Measurements from ENCODE around the gene SLC16A5. TPM values are rescaled to one million over a fixed set of nuclear protein-coding genes. Genes with fewer than 3 reads are reported as not detected.
"Not testable (repeated sequence)": the region's sequence is repeated elsewhere in the genome, so short reads cannot be mapped to it uniquely, and the experiment has no call there.

SLC16A5 gene
- total RNA-seq, 1 donor from 2014 or later = 6.8 TPM

- Mint-ChIP-seq H3K4me3 (no peak overlapping the region), H3K36me3 (ENCODE audit: low read depth) (peaks cover 37% of the 10 kb centered on the region), H3K9me3 (no peaks in the 10 kb centered on the region), H3K27ac (no peak overlapping the region), H3K4me1 (peaks cover 24% of the 10 kb centered on the region), H3K27me3 (no peaks in the 10 kb centered on the region)
- intact Hi-C loops (cut with micrococcal nuclease) = loop anchor here (10.0 kb wide), 1 partner anchor 154 kb away; no protein-coding TSS in a partner anchor
- DNase-seq = no peak
Observed at GRCh38 chr17:75118307-75118706, 30.6 kb downstream of the SLC16A5 start.

GRCh38 chr17:75124041-75124818 lies 36.5 kb downstream of the SLC16A5 start:
- Mint-ChIP-seq H3K27ac (peak overlapping the region; percentile 80), H3K9me3 (no peaks in the 10 kb centered on the region), H3K4me3 (peak overlapping the region; percentile 42), H3K36me3 (ENCODE audit: low read depth) (peaks cover 25% of the 10 kb centered on the region), H3K27me3 (no peaks in the 10 kb centered on the region), H3K4me1 (peaks cover 27% of the 10 kb centered on the region)
- intact Hi-C loops (cut with micrococcal nuclease) = no loop called here
- peak; percentile 79 for DNase-seq

- peaks cover 30% of the 10 kb centered on the region for H3K4me1 Mint-ChIP-seq
- no peaks in the 10 kb centered on the region for H3K27me3 Mint-ChIP-seq
- no peak for DNase-seq
- H3K4me3 Mint-ChIP-seq = peak overlapping the region; percentile 18
- H3K36me3 Mint-ChIP-seq (ENCODE audit: low read depth) = peaks cover 28% of the 10 kb centered on the region
- intact Hi-C loops (cut with micrococcal nuclease) = no loop called here
- peak overlapping the region; percentile 80 for H3K27ac Mint-ChIP-seq
- no peaks in the 10 kb centered on the region for H3K9me3 Mint-ChIP-seq
Observed at GRCh38 chr17:75124819-75125162, 37.0 kb downstream of the SLC16A5 start.

- Mint-ChIP-seq H3K9me3 (no peaks in the 10 kb centered on the region), H3K4me3 (peak overlapping the region; percentile 1), H3K4me1 (peaks cover 36% of the 10 kb centered on the region), H3K36me3 (ENCODE audit: low read depth) (peaks cover 30% of the 10 kb centered on the region), H3K27ac (peak overlapping the region; percentile 75), H3K27me3 (no peaks in the 10 kb centered on the region)
- intact Hi-C loops (cut with micrococcal nuclease) = no loop called here
- peak; percentile 72 for DNase-seq
Observed at GRCh38 chr17:75125984-75126383, 38.2 kb downstream of the SLC16A5 start.

- Mint-ChIP-seq H3K4me1 (peaks cover 32% of the 10 kb centered on the region), H3K27me3 (no peaks in the 10 kb centered on the region), H3K36me3 (ENCODE audit: low read depth) (peaks cover 24% of the 10 kb centered on the region), H3K4me3 (no peak overlapping the region), H3K27ac (peak overlapping the region; percentile 29), H3K9me3 (no peaks in the 10 kb centered on the region)
- intact Hi-C loops (cut with micrococcal nuclease) = no loop called here
- DNase-seq = no peak
Observed at GRCh38 chr17:75126954-75127353, 39.2 kb downstream of the SLC16A5 start.

- not testable (repeated sequence) for DNase-seq
Observed at GRCh38 chr17:75127936-75128335, 40.2 kb downstream of the SLC16A5 start.

GRCh38 chr17:75128694-75129505 lies 41.1 kb downstream of the SLC16A5 start:
- Mint-ChIP-seq H3K27ac (no peak overlapping the region), H3K36me3 (ENCODE audit: low read depth) (peaks cover 22% of the 10 kb centered on the region), H3K9me3 (no peaks in the 10 kb centered on the region), H3K27me3 (no peaks in the 10 kb centered on the region), H3K4me1 (peaks cover 39% of the 10 kb centered on the region), H3K4me3 (peak overlapping the region; percentile 30)
- intact Hi-C loops (cut with micrococcal nuclease) = no loop called here
- DNase-seq = no peak

More at GRCh38 chr17:75127936-75128335, 40.2 kb downstream of the SLC16A5 start:
- H3K9me3 Mint-ChIP-seq; intact Hi-C loops (cut with micrococcal nuclease); H3K4me3 Mint-ChIP-seq; H3K27ac Mint-ChIP-seq; H3K27me3 Mint-ChIP-seq: not testable (repeated sequence)
- Mint-ChIP-seq H3K4me1 (peaks cover 36% of the 10 kb centered on the region), H3K36me3 (ENCODE audit: low read depth) (peaks cover 23% of the 10 kb centered on the region)

- intact Hi-C loops (cut with micrococcal nuclease) = no loop called here
- H3K9me3 Mint-ChIP-seq = no peaks in the 10 kb centered on the region
Observed at GRCh38 chr17:75129576-75129975, 41.8 kb downstream of the SLC16A5 start.

GRCh38 chr17:75130059-75130631 lies 42.4 kb downstream of the SLC16A5 start:
- Mint-ChIP-seq H3K27ac (no peak overlapping the region), H3K4me1 (peaks cover 26% of the 10 kb centered on the region), H3K27me3 (no peaks in the 10 kb centered on the region), H3K36me3 (ENCODE audit: low read depth) (peaks cover 20% of the 10 kb centered on the region), H3K4me3 (peak overlapping the region; percentile 91), H3K9me3 (no peaks in the 10 kb centered on the region)
- intact Hi-C loops (cut with micrococcal nuclease) = loop anchor here (2.0 to 5.0 kb wide), 3 partner anchors 15 to 52 kb away; partner anchors contain the start of genes JPT1 and SUMO2
- DNase-seq = no peak

More at GRCh38 chr17:75129576-75129975, 41.8 kb downstream of the SLC16A5 start:
- Mint-ChIP-seq H3K4me3 (peak overlapping the region; percentile 60), H3K27me3 (no peaks in the 10 kb centered on the region), H3K36me3 (ENCODE audit: low read depth) (peaks cover 19% of the 10 kb centered on the region), H3K4me1 (peaks cover 32% of the 10 kb centered on the region), H3K27ac (peak overlapping the region; percentile 62)
- DNase-seq = no peak

GRCh38 chr17:75130632-75131277 lies 43.0 kb downstream of the SLC16A5 start:
- intact Hi-C loops (cut with micrococcal nuclease) = loop anchor here (2.0 to 5.0 kb wide), 3 partner anchors 16 to 52 kb away; partner anchors contain the start of genes JPT1 and SUMO2
- H3K27me3 Mint-ChIP-seq = no peaks in the 10 kb centered on the region
- peak; percentile 81 for DNase-seq
- peak overlapping the region; percentile 91 for H3K4me3 Mint-ChIP-seq
- H3K4me1 Mint-ChIP-seq = peaks cover 24% of the 10 kb centered on the region
- peak overlapping the region; percentile 87 for H3K27ac Mint-ChIP-seq
- H3K9me3 Mint-ChIP-seq = no peaks in the 10 kb centered on the region
- peaks cover 23% of the 10 kb centered on the region for H3K36me3 Mint-ChIP-seq (ENCODE audit: low read depth)

- Mint-ChIP-seq H3K9me3 (no peaks in the 10 kb centered on the region), H3K27me3 (no peaks in the 10 kb centered on the region)
Observed at GRCh38 chr17:75131278-75132017, 43.7 kb downstream of the SLC16A5 start, which contains the start of gene NT5C. NT5C (minus strand) TSS chr17:75131742; CDS start chr17:75131707, 35 bp downstream.

GRCh38 chr17:75132018-75133000 lies 44.6 kb downstream of the SLC16A5 start:
- H3K27me3 Mint-ChIP-seq, DNase-seq, H3K9me3 Mint-ChIP-seq: not testable (repeated sequence)
- Mint-ChIP-seq H3K4me1 (peaks cover 19% of the 10 kb centered on the region), H3K27ac (peak overlapping the region; percentile 88), H3K36me3 (ENCODE audit: low read depth) (peaks cover 28% of the 10 kb centered on the region), H3K4me3 (peak overlapping the region; percentile 90)
- intact Hi-C loops (cut with micrococcal nuclease) = loop anchor here (5.0 kb wide), 1 partner anchor 50 kb away; the partner anchor contains the start of gene SUMO2

More at GRCh38 chr17:75131278-75132017, 43.7 kb downstream of the SLC16A5 start, which contains the start of gene NT5C:
- Mint-ChIP-seq H3K4me3 (peak within 1 kb of the TSS; percentile 91), H3K27ac (peak within 1 kb of the TSS; percentile 88), H3K4me1 (peaks cover 19% of the 10 kb centered on the region), H3K36me3 (ENCODE audit: low read depth) (peaks cover 25% of the 10 kb centered on the region)
- peak; percentile 92 for DNase-seq
- intact Hi-C loops (cut with micrococcal nuclease) = loop anchor here (2.0 to 5.0 kb wide), 3 partner anchors 17 to 51 kb away; partner anchors contain the start of genes JPT1 and SUMO2
